NCI-H2227 (cell line): ENCODE measurements around the gene FGFR1OP2.

Experiments
- DNase-seq: peaks from one replicate; lab custom pipeline; 2025; ENCODE audit not compliant: unreplicated experiment; lab: John Stamatoyannopoulos, UW

Gene FGFR1OP2

GRCh38 chr12:27000961-27001360 is 62.7 kb downstream of the FGFR1OP2 start:
- DNase-seq = no peak

GRCh38 chr12:27001663-27002062 is 63.4 kb downstream of the FGFR1OP2 start:
- DNase-seq = no peak

- no peak for DNase-seq
Measured at GRCh38 chr12:27002141-27002540, 63.9 kb downstream of the FGFR1OP2 start.

GRCh38 chr12:27003421-27004381 is 65.4 kb downstream of the FGFR1OP2 start:
- DNase-seq = no peak

- no peak for DNase-seq
Measured at GRCh38 chr12:27005495-27005894, 67.2 kb downstream of the FGFR1OP2 start.

- no peak for DNase-seq
Measured at GRCh38 chr12:27006797-27007467, 68.7 kb downstream of the FGFR1OP2 start.

- no peak for DNase-seq
Measured at GRCh38 chr12:27008081-27008480, 69.8 kb downstream of the FGFR1OP2 start.

GRCh38 chr12:27009881-27010301 is 71.6 kb downstream of the FGFR1OP2 start:
- DNase-seq = no peak

GRCh38 chr12:27012239-27012981 is 74.1 kb downstream of the FGFR1OP2 start:
- DNase-seq = no peak

GRCh38 chr12:27012982-27013255 is 74.6 kb downstream of the FGFR1OP2 start:
- DNase-seq = no peak

- no peak for DNase-seq
Measured at GRCh38 chr12:27013611-27014084, 75.4 kb downstream of the FGFR1OP2 start.

GRCh38 chr12:27014085-27014858 is 76.0 kb downstream of the FGFR1OP2 start, which contains the start of gene TM7SF3:
TM7SF3 (minus strand) TSS chr12:27014384; CDS start chr12:27014168, 216 bp downstream.
- DNase-seq = peak; percentile 92

GRCh38 chr12:27014859-27015729 is 76.8 kb downstream of the FGFR1OP2 start:
- no peak for DNase-seq

- peak; percentile 5 for DNase-seq
Measured at GRCh38 chr12:27015730-27016076, 77.4 kb downstream of the FGFR1OP2 start.
